Cardiac muscle cell (in vitro differentiated cells and primary cell): ENCODE measurements around the gene ZBTB48. TPM values are rescaled to one million over a fixed set of nuclear protein-coding genes. Genes with fewer than 3 reads are reported as not detected.

ENCODE experiments used
- DNase-seq, 2 donors: peaks; one replicate each; pipeline versions ENCODE4 v3.0.0 to v3.0.0-alpha.2; 2010 to 2017; ENCODE audit warnings: low read depth in 1 of 2, low spot score in 1 of 2
- H3K27ac ChIP-seq: fragments of 200-600 bp; sonication (generic); 2 replicates; pipeline ENCODE4 v1.5.1; 2016
- H3K27me3 ChIP-seq: fragments of 200-600 bp; sonication (generic); 2 replicates; pipeline ENCODE4 v1.6.0; 2016; ENCODE audit warnings: control low read depth
- H3K36me3 ChIP-seq: fragments of 200-600 bp; sonication (generic); 2 replicates; pipeline ENCODE4 v1.5.1; 2016; ENCODE audit warnings: control low read depth
- H3K4me1 ChIP-seq: fragments of 200-600 bp; sonication (generic); 2 replicates; pipeline ENCODE4 v1.8.1; 2017; ENCODE audit warnings: low read depth, mild to moderate bottlenecking, mixed run types
- H3K4me3 ChIP-seq: fragments of 200-600 bp; sonication (generic); 2 replicates; pipeline ENCODE4 v1.5.1; 2016; ENCODE audit warnings: mild to moderate bottlenecking
- H3K9me3 ChIP-seq: fragments of 200-600 bp; sonication (generic); 2 replicates; pipeline ENCODE4 v1.5.1; 2017; ENCODE audit warnings: low read depth, mild to moderate bottlenecking, control low read depth
- CTCF ChIP-seq: IDR thresholded peaks from 2 replicates; pipeline ENCODE4 v1.5.1; 2012; ENCODE audit warnings: low read depth, mild to moderate bottlenecking, low read length
- polyA plus RNA-seq: library from polyadenylated mRNA; unstranded; fragments of >200 nt; fragmentation: Nextera tagmentation; extraction: Ambion mirVana; gene quantifications from 2 replicates; pipeline ENCODE4 v1.2.1, GENCODE V29; 2016
- total RNA-seq: library from RNA; depleted of rRNA; stranded (reverse); fragments of >200 nt; gene quantifications from 2 replicates; pipeline ENCODE4 v1.2.3, GENCODE V29; 2016

The ZBTB48 gene
- total and polyA plus RNA-seq, 2 experiments from 2014 or later: 28.8 to 46.3 TPM

- H3K36me3 ChIP-seq: peaks cover 25% of the 10 kb centered on the region
Observed at GRCh38 chr1:6536291-6536690, 43.5 kb upstream of the ZBTB48 start.

GRCh38 chr1:6538956-6539355, 40.8 kb upstream of the ZBTB48 start:
- Histone ChIP-seq H3K4me1 (no peaks in the 10 kb centered on the region), H3K9me3 (no peaks in the 10 kb centered on the region), H3K27ac (no peak overlapping the region), H3K36me3 (peaks cover 10% of the 10 kb centered on the region), H3K27me3 (no peaks in the 10 kb centered on the region), H3K4me3 (no peak overlapping the region)
- no peak for TF ChIP-seq CTCF
- no peak for DNase-seq

More at GRCh38 chr1:6536291-6536690, 43.5 kb upstream of the ZBTB48 start:
- TF ChIP-seq CTCF: no peak
- Histone ChIP-seq H3K27ac (no peak overlapping the region), H3K9me3 (no peaks in the 10 kb centered on the region), H3K4me1 (no peaks in the 10 kb centered on the region), H3K27me3 (no peaks in the 10 kb centered on the region), H3K4me3 (no peak overlapping the region)
- DNase-seq: no peak

- H3K27ac ChIP-seq: no peak overlapping the region
- no peaks in the 10 kb centered on the region for H3K27me3 ChIP-seq
- no peaks in the 10 kb centered on the region for H3K4me1 ChIP-seq
- no peak overlapping the region for H3K4me3 ChIP-seq
- TF ChIP-seq CTCF: no peak
- DNase-seq: no peak
- no peaks in the 10 kb centered on the region for H3K9me3 ChIP-seq
- H3K36me3 ChIP-seq: peaks cover 36% of the 10 kb centered on the region
Observed at GRCh38 chr1:6544831-6545230, 35.0 kb upstream of the ZBTB48 start.

- Histone ChIP-seq H3K27me3 (no peaks in the 10 kb centered on the region), H3K4me1 (no peaks in the 10 kb centered on the region), H3K36me3 (peaks cover 39% of the 10 kb centered on the region), H3K4me3 (no peak overlapping the region), H3K27ac (no peak overlapping the region), H3K9me3 (no peaks in the 10 kb centered on the region)
- DNase-seq: no peak
- TF ChIP-seq CTCF: no peak
Observed at GRCh38 chr1:6545276-6546112, 34.3 kb upstream of the ZBTB48 start.

GRCh38 chr1:6546326-6546725, 33.5 kb upstream of the ZBTB48 start:
- Histone ChIP-seq H3K27me3 (no peaks in the 10 kb centered on the region), H3K27ac (no peak overlapping the region), H3K4me3 (no peak overlapping the region), H3K9me3 (no peaks in the 10 kb centered on the region), H3K4me1 (no peaks in the 10 kb centered on the region), H3K36me3 (peaks cover 43% of the 10 kb centered on the region)
- TF ChIP-seq CTCF: no peak
- no peak for DNase-seq
